PFSK-1 (cell line): ENCODE data around the gene SLC22A8.

Experiments used
- FOXP2 ChIP-seq: optimal IDR thresholded peaks from 2 replicates; pipeline ENCODE3; 2011; ENCODE audit warnings: borderline replicate concordance, control low read depth, inconsistent platforms; ENCODE audit not compliant: insufficient read depth; ENCODE audit errors: extremely low read length, extremely low read depth
- REST ChIP-seq, 2 experiments: IDR thresholded peaks; 2 replicates each; pipeline versions ENCODE4 v1.6.1 to v1.8.0; 2011 to 2012; ENCODE audit warnings: low read depth in 2 of 2, low read length in 2 of 2, control low read depth in 1 of 2, inconsistent platforms in 1 of 2, mild to moderate bottlenecking in 1 of 2, moderate library complexity in 1 of 2; ENCODE audit not compliant: insufficient read depth in 1 of 2
- TAF1 ChIP-seq: IDR thresholded peaks from 2 replicates; pipeline ENCODE4 v1.6.1; 2012; ENCODE audit warnings: low read length, control low read depth, borderline replicate concordance; ENCODE audit not compliant: insufficient read depth

- no peak for TF ChIP-seq REST (IDR thresholded peaks at IDR 0.05; ENCODE audit: insufficient read depth in 1 of 2, low read depth in 2 of 2, low read length in 2 of 2)
- TF ChIP-seq FOXP2, result no peak
- no peak for TF ChIP-seq TAF1
These were observed 16.8 kb upstream of the SLC22A8 start for GRCh38 chr11:63032457-63032856.
